Measurements from ENCODE around the gene GAS5. TPM values are rescaled to one million over a fixed set of nuclear protein-coding genes. Genes with fewer than 3 reads are reported as not detected.

The GAS5 gene
- total RNA-seq, result 384 and 487 TPM in 2 replicates

DNA sequence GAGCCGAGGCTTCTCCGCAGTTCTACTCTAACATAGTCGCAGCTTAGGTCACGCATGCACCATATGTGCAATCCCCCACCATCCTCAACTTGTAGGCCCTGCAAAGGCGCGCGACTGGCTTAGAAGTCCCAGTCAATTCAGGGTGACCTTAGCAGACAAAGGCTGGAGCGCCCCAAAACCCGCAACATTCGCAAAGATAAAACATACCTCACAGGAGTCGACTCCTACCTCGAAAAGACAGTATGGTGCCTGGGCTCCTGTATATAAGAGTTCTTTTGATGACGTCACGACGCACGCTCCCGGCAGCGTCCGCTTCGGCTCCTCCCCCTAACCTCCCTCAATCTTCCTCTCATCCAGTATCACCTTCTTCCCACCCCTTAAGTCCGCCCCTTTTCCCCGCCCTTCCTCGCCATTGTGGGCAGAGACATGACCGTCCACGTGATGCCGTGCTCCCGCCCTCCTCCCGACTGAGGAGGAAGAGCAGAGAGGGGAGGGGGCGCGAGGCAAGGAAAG lies at the start of gene GAS5:
Gene GAS5, minus strand, starts transcription at position 237 of the 513 bp plus-strand sequence.

GRCh38 chr1:173917149-173917548 lies 49.4 kb upstream of the GAS5 start, which contains the start of gene SERPINC1:
Gene SERPINC1, minus strand, starts transcription at chr1:173917327. Its CDS starts 68 bp downstream, at chr1:173917259.

GRCh38 chr1:173868266-173869020 lies 654 bp upstream of the GAS5 start, which contains the start of gene ZBTB37:
Gene ZBTB37, plus strand, starts transcription at chr1:173868380. Its CDS starts 1,846 bp downstream, at chr1:173870226.

GRCh38 chr1:173824315-173825081 lies 43.3 kb downstream of the GAS5 start, which contains the start of the genes CENPL and DARS2:
Gene CENPL, minus strand, starts transcription at chr1:173824883. Its CDS starts 13,584 bp downstream, at chr1:173811299.
Gene DARS2, plus strand, starts transcription at chr1:173824673. Its CDS starts 557 bp downstream, at chr1:173825230.

Other genes with a start within 250 kb of the GAS5 start
- gene TEX50, start 232.7 kb downstream of the GAS5 start, total RNA-seq, result not detected in 2 replicates
- gene ANKRD45, start 198.1 kb downstream of the GAS5 start, total RNA-seq, result 0.34 and 0.79 TPM in 2 replicates
- 30.7 and 43.4 TPM in 2 replicates for gene KLHL20, start 153.0 kb downstream of the GAS5 start, total RNA-seq
- 5.6 and 9.8 TPM in 2 replicates for gene DARS2, start 43.3 kb downstream of the GAS5 start, total RNA-seq
- 3.9 and 8.4 TPM in 2 replicates for gene CENPL, start 43.1 kb downstream of the GAS5 start, total RNA-seq
- 5.0 and 5.3 TPM in 2 replicates for gene ZBTB37, start 391 bp upstream of the GAS5 start, total RNA-seq
- not detected in 2 replicates for gene SERPINC1, start 49.3 kb upstream of the GAS5 start, total RNA-seq
- 13.9 and 15.7 TPM in 2 replicates for gene RC3H1, start 154.4 kb upstream of the GAS5 start, total RNA-seq

Measured in bronchial smooth muscle cell (primary cell).